Stomach (tissue), 4 donors: ENCODE data around the gene CDK11B.

Source experiments
- CTCF ChIP-seq, 7 experiments: fragments of 450-650 bp in 4 of 7; fragments of 200-600 bp in 3 of 7; sonication (generic) in 3 of 7; IDR thresholded peaks; one replicate each; pipeline ENCODE4 v1.5.1; 2016 to 2019; ENCODE audit warnings: antibody characterized with exemption in 7 of 7, control low read depth in 2 of 7, mild to moderate bottlenecking in 1 of 7
- EP300 ChIP-seq: sonication (generic); formaldehyde crosslinking; IDR thresholded peaks from one replicate; pipeline ENCODE4 v1.6.1; 2017; ENCODE audit warnings: antibody characterized with exemption
- POLR2A ChIP-seq, 4 donors: fragments of 450-650 bp; IDR thresholded peaks; one replicate each; pipeline ENCODE4 v1.6.1; 2016; ENCODE audit warnings: antibody characterized with exemption in 4 of 4, control low read depth in 2 of 4, mild to moderate bottlenecking in 1 of 4, moderate library complexity in 1 of 4
- POLR2AphosphoS5 ChIP-seq, 3 donors: sonication (generic); formaldehyde crosslinking; IDR thresholded peaks; one replicate each; pipeline ENCODE4 v1.6.1; 2016; ENCODE audit warnings: antibody characterized with exemption in 3 of 3

GRCh38 chr1:1677718-1678580 is 19.1 kb upstream of the CDK11B start:
- TF ChIP-seq CTCF (IDR thresholded peaks at IDR 0.05) (no peak), EP300 (no peak), POLR2A (IDR thresholded peaks at IDR 0.05) (no peak), POLR2AphosphoS5 (IDR thresholded peaks at IDR 0.05) (no peak)
